Hepatocyte (in vitro differentiated cells): ENCODE results near the gene ENPP6. TPM values are rescaled to one million over a fixed set of nuclear protein-coding genes. Genes with fewer than 3 reads are reported as not detected.

Experiments used
- DNase-seq: peaks from one replicate; pipeline ENCODE4 v3.0.0-alpha.2; 2016; ENCODE audit warnings: low spot score
- H2AFZ ChIP-seq: fragments of 200-600 bp; sonication (generic); 2 replicates; pipeline ENCODE4 v1.6.0; 2016; ENCODE audit warnings: antibody characterized with exemption, mild to moderate bottlenecking
- H3K27ac ChIP-seq: fragments of 200-600 bp; sonication (generic); 2 replicates; pipeline ENCODE4 v1.5.1; 2016; ENCODE audit warnings: mild to moderate bottlenecking
- H3K27me3 ChIP-seq: fragments of 200-600 bp; sonication (generic); 2 replicates; pipeline ENCODE4 v1.6.1; 2016
- H3K36me3 ChIP-seq: fragments of 200-600 bp; sonication (generic); replicated peaks from 2 replicates; pipeline ENCODE4 v1.5.1; 2016; ENCODE audit warnings: low read depth; ENCODE audit not compliant: insufficient read depth
- H3K4me1 ChIP-seq: fragments of 200-600 bp; sonication (generic); 2 replicates; pipeline ENCODE4 v1.5.1; 2016; ENCODE audit warnings: mild to moderate bottlenecking, moderate library complexity; ENCODE audit not compliant: insufficient read depth
- H3K4me2 ChIP-seq: fragments of 200-600 bp; sonication (generic); 2 replicates; pipeline ENCODE4 v1.6.0; 2016
- H3K4me3 ChIP-seq: fragments of 200-600 bp; sonication (generic); 2 replicates; pipeline ENCODE4 v1.5.1; 2016; ENCODE audit warnings: mild to moderate bottlenecking
- H3K79me2 ChIP-seq: fragments of 200-600 bp; sonication (generic); 2 replicates; pipeline ENCODE4 v1.6.0; 2017; ENCODE audit warnings: mild to moderate bottlenecking
- H3K9me2 ChIP-seq: fragments of 200-600 bp; sonication (generic); replicated peaks from 2 replicates; pipeline ENCODE4 v1.6.0; 2017; ENCODE audit warnings: mild to moderate bottlenecking; ENCODE audit not compliant: insufficient read depth
- H3K9me3 ChIP-seq: fragments of 200-600 bp; sonication (generic); 2 replicates; pipeline ENCODE4 v1.5.1; 2016; ENCODE audit warnings: low read depth, mild to moderate bottlenecking
- H4K20me1 ChIP-seq: fragments of 200-600 bp; sonication (generic); 2 replicates; pipeline ENCODE4 v1.6.0; 2016; ENCODE audit warnings: mild to moderate bottlenecking; ENCODE audit not compliant: insufficient read depth, poor library complexity, severe bottlenecking
- EZH2 ChIP-seq: fragments of 200-600 bp; sonication (generic); IDR thresholded peaks from 2 replicates; pipeline ENCODE4 v1.6.1; 2016; ENCODE audit warnings: antibody characterized with exemption, mild to moderate bottlenecking, borderline replicate concordance
- EZH2phosphoT487 ChIP-seq: fragments of 200-600 bp; sonication (generic); IDR thresholded peaks from one replicate; pipeline ENCODE4 v1.6.1; 2018; ENCODE audit warnings: antibody characterized with exemption, mild to moderate bottlenecking, low read depth, moderate library complexity; ENCODE audit not compliant: unreplicated experiment, severe bottlenecking
- WGBS: methylation state at CpG from one replicate; pipeline ENCODE4 v1.1.6; 2016; ENCODE audit warnings: low lambda C conversion rate; ENCODE audit errors: missing lambda C conversion rate; 5-methylcytosine and 5-hydroxymethylcytosine counted together
- polyA plus RNA-seq: library from polyadenylated mRNA; unstranded; fragments of >200 nt; fragmentation: Nextera tagmentation; extraction: Ambion mirVana; gene quantifications from 2 replicates; pipeline ENCODE4 v1.2.1, GENCODE V29; 2016
- total RNA-seq: library from RNA; depleted of rRNA; stranded (reverse); fragments of >200 nt; gene quantifications from 2 replicates; pipeline ENCODE4 v1.2.3, GENCODE V29; 2014
- TF ChIP-seq, protein P1 (sequence below): fragments of 200-600 bp; sonication (generic); IDR thresholded peaks from 2 replicates; pipeline ENCODE4 v1.5.1; 2016; ENCODE audit warnings: antibody characterized with exemption, mild to moderate bottlenecking; ENCODE audit not compliant: poor library complexity

Gene ENPP6
- total and polyA plus RNA-seq, 2 experiments from 2014 or later = 0.03 TPM; not detected in 1

DNA sequence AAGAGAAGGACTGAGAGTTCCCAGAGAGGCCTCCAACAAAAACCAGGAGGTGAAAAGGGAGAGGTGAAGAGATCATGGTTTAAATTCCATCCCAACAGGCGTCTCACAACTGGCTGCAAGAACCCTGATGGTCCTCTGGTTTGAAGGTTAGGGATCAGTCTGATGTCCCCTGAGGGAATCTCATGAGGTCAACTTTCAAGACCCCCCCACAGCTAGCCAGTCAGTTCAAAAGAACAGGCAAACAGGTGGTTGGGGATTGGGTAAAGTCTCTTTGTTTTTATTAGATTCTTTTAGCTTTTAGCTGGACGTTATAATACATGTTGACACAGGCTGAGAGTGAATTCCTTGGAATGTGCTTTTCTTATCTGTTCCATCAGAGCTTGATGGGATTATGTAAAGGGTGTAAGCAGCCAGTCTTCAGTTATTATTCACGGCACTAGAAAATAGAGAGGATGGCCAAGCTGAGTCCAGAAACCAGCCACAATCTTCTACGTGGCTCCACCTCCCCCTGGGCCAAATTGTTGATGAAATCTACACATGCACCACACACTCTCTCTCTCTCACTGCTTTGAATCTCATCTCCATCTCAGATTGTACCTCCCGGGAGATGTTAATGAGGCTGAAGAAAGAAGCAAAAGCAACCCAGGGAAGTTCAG lies 20.8 kb downstream of the ENPP6 start:
- TF ChIP-seq, protein P1, sequence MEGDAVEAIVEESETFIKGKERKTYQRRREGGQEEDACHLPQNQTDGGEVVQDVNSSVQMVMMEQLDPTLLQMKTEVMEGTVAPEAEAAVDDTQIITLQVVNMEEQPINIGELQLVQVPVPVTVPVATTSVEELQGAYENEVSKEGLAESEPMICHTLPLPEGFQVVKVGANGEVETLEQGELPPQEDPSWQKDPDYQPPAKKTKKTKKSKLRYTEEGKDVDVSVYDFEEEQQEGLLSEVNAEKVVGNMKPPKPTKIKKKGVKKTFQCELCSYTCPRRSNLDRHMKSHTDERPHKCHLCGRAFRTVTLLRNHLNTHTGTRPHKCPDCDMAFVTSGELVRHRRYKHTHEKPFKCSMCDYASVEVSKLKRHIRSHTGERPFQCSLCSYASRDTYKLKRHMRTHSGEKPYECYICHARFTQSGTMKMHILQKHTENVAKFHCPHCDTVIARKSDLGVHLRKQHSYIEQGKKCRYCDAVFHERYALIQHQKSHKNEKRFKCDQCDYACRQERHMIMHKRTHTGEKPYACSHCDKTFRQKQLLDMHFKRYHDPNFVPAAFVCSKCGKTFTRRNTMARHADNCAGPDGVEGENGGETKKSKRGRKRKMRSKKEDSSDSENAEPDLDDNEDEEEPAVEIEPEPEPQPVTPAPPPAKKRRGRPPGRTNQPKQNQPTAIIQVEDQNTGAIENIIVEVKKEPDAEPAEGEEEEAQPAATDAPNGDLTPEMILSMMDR = no peak
- TF ChIP-seq EZH2 (no peak), EZH2phosphoT487 (no peak)
- Histone ChIP-seq H3K4me1 (no peaks in the 10 kb centered on the region), H3K27ac (peak overlapping the region; percentile 17), H3K4me3 (no peak overlapping the region), H3K79me2 (no peaks in the 10 kb centered on the region), H3K9me3 (no peaks in the 10 kb centered on the region), H3K4me2 (no peak overlapping the region), H3K27me3 (no peaks in the 10 kb centered on the region), H4K20me1 (no peaks in the 10 kb centered on the region), H3K9me2 (no peaks in the 10 kb centered on the region), H3K36me3 (no peaks in the 10 kb centered on the region), H2AFZ (no peak overlapping the region)
- peak; percentile 18 for DNase-seq
- WGBS = 32% methylated on average over 5 of the region's 5 CpGs

DNA sequence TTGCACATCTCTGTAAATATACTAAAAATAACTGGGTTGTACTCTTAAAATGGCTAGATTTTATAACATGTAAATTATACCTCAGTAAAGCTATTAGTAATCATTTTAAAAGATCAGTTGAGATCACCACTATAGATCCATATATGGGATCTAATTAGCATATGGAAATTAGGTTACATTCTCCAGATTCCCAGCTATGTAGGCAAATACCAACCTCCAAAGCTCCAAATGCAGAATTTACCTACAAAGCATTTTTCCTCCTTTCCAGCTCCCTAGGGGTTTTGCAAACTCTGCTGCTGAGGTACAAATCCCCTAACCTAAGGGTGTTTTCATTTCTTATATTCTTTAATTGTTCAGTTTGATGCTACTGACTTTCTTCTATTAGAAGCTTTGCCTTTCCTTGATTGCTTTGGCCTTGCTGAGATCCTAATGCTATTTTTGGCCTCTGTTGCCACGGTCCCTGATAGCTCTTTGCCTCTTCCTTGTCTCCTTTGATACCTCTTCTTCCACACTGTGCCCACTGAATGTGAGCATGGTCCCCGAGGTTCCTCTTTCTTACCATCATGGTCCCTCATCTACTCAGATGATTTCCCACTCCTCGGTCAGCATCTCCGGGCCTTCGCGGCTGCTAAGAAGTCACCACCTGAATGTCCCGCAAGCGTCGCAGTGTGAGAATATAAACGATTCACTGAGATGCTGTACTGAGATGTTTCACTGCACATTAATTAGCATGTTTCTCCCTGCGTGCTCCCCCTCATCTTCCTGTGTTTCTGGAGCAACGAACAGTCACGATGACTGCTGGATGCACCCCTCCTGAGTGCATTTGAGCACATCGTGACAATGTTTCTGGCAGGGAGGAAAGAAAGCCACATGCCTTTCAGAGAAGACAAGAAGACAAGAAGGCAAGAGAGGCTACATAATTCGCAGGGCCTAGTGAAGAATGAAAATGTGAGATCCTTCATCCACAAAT lies 23.8 kb downstream of the ENPP6 start:
- 95% methylated on average over 15 of the region's 15 CpGs for WGBS
- Histone ChIP-seq H3K36me3 (no peaks in the 10 kb centered on the region), H3K9me3 (no peaks in the 10 kb centered on the region), H2AFZ (no peak overlapping the region), H3K4me3 (no peak overlapping the region), H3K27ac (no peak overlapping the region), H3K27me3 (no peaks in the 10 kb centered on the region), H4K20me1 (no peaks in the 10 kb centered on the region), H3K4me2 (no peak overlapping the region), H3K4me1 (no peaks in the 10 kb centered on the region), H3K79me2 (no peaks in the 10 kb centered on the region), H3K9me2 (no peaks in the 10 kb centered on the region)
- DNase-seq = no peak
- no peak for TF ChIP-seq EZH2phosphoT487
- TF ChIP-seq, protein P1 = no peak

DNA sequence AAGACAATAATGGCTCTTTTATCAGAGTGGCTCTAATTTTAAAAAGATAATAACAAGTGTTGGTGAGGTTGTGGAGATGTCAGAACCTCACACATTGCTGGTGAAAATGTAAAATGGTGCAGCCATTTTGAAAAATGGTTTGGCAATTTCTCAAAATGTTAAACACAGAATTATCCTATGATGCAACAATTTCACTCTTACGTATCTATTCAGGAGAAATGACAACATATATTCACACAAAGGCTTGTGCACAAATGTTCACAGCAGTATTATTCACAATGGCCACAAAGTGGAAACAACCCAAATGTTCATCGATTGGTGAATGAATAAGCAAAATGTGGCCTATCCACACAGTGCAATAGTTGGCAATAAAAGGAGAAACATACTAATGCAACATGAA lies 24.7 kb downstream of the ENPP6 start:
- TF ChIP-seq EZH2 (no peak), EZH2phosphoT487 (no peak)
- TF ChIP-seq, protein P1 = no peak
- Histone ChIP-seq H3K9me3 (no peaks in the 10 kb centered on the region), H3K27ac (no peak overlapping the region), H3K4me2 (no peak overlapping the region), H3K27me3 (no peaks in the 10 kb centered on the region), H3K36me3 (no peaks in the 10 kb centered on the region), H2AFZ (no peak overlapping the region), H3K9me2 (no peaks in the 10 kb centered on the region), H3K4me3 (no peak overlapping the region), H3K79me2 (no peaks in the 10 kb centered on the region), H4K20me1 (no peaks in the 10 kb centered on the region), H3K4me1 (no peaks in the 10 kb centered on the region)
- DNase-seq = no peak
- WGBS = 95% methylated on average over 2 of the region's 2 CpGs
